ENCODE data around the gene VPS39. TPM values are rescaled to one million over a fixed set of nuclear protein-coding genes. Genes with fewer than 3 reads are reported as not detected.

VPS39 gene
- total RNA-seq, 1 donor from 2014 or later, result 22.6 TPM

DNA sequence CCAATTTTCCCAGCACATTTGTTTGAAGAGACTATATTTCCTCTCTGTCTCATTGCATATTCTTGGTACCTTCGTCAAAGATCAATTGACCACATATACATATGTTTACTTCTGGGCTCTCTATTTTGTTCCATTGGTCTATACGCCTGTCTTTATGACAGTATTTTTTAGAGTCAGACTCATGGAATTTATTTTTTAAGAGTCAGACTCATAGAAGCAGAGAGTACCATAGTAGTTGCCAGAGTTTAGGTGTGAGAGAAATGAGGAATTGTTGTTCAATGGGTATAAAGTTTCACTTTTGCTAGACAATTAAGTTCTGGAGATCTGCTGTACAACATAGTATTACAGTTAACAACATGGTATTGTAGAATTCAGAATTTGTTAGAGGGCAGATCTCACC is 78.7 kb downstream of the VPS39 start:
- no peak for DNase-seq (ENCODE audit: low read depth)
- FAIRE-seq, result no peak
- Histone ChIP-seq H3K36me3 (ENCODE audit: control insufficient read depth, insufficient read depth, low read length) (no peaks in the 10 kb centered on the region), H3K4me3 (ENCODE audit: low read depth, low read length) (no peak overlapping the region), H3K27me3 (ENCODE audit: control insufficient read depth, insufficient read depth, low read length) (peaks cover 6% of the 10 kb centered on the region)
- TF ChIP-seq, protein P1, sequence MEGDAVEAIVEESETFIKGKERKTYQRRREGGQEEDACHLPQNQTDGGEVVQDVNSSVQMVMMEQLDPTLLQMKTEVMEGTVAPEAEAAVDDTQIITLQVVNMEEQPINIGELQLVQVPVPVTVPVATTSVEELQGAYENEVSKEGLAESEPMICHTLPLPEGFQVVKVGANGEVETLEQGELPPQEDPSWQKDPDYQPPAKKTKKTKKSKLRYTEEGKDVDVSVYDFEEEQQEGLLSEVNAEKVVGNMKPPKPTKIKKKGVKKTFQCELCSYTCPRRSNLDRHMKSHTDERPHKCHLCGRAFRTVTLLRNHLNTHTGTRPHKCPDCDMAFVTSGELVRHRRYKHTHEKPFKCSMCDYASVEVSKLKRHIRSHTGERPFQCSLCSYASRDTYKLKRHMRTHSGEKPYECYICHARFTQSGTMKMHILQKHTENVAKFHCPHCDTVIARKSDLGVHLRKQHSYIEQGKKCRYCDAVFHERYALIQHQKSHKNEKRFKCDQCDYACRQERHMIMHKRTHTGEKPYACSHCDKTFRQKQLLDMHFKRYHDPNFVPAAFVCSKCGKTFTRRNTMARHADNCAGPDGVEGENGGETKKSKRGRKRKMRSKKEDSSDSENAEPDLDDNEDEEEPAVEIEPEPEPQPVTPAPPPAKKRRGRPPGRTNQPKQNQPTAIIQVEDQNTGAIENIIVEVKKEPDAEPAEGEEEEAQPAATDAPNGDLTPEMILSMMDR (IDR thresholded peaks at IDR 0.05; ENCODE audit: insufficient read depth, low read length, severe bottlenecking), result no peak

DNA sequence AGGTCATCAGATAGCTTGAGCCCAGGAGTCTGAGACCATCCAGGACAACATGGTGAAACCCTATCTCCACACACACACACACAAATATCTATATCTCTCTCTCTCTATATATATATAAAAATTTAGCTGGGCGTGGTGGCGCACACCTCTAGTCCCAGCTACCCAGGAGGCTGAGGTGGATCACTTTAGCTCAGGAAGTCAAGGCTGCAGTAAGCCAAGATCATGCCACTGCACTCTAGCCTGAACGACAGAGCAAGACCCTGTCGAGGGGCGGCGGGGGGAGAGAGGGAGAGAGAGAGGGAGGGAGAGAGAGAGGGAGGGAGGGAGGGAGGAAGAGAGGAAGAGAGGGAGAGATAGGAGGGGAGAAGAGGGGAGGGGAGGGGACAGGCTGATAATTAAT is 79.6 kb downstream of the VPS39 start:
- Histone ChIP-seq H3K36me3 (ENCODE audit: control insufficient read depth, insufficient read depth, low read length) (no peaks in the 10 kb centered on the region), H3K27me3 (ENCODE audit: control insufficient read depth, insufficient read depth, low read length) (peaks cover 6% of the 10 kb centered on the region), H3K4me3 (ENCODE audit: low read depth, low read length) (no peak overlapping the region)
- FAIRE-seq, result no peak
- no peak for DNase-seq (ENCODE audit: low read depth)
- TF ChIP-seq, protein P1 (IDR thresholded peaks at IDR 0.05; ENCODE audit: insufficient read depth, low read length, severe bottlenecking), result no peak

DNA sequence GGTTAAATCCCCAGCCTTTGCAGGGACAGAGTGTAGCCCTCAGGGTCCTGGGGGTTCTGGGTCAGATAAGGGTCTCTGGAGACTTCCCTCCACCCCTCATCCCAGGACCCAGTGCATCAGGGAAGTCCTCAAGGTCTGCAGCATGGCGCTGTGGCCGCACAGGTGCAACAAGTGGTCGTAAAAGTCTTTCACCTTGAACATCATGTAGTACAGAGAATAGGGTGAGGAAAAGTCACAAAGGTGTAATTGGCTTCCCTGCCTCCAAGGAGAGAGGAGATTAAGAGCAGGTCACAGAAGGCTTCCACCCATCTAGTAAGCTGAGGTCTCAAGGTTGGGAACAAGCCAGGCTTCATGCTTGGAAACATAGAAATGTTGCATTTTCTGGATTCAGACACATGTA is 84.6 kb downstream of the VPS39 start:
- DNase-seq (ENCODE audit: low read depth) (no peak), FAIRE-seq (no peak)
- H3K4me3 ChIP-seq (ENCODE audit: low read depth, low read length), result no peak overlapping the region
- H3K27me3 ChIP-seq (ENCODE audit: control insufficient read depth, insufficient read depth, low read length), result no peaks in the 10 kb centered on the region
- H3K36me3 ChIP-seq (ENCODE audit: control insufficient read depth, insufficient read depth, low read length), result no peaks in the 10 kb centered on the region
- TF ChIP-seq, protein P1 (IDR thresholded peaks at IDR 0.05; ENCODE audit: insufficient read depth, low read length, severe bottlenecking), result no peak

DNA sequence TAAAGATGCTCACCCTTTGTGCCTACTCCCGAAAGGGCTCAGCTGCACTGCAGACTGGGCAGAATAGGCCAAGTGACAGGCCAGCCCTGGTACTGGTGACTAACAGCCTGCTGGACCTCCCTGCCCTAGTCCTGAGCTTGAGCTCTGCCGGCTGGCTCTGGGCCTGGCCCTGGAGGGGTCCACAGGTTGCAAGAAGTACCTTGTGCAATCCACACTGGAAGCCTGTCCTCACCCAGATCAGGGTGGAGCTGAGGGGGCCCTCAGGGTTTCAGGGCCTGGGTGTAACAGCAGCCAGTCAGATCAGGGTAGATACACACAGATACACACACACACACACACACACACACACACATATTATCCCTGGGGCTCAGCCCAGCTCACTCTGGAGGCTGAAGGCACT is 86.4 kb downstream of the VPS39 start:
- Histone ChIP-seq H3K36me3 (ENCODE audit: control insufficient read depth, insufficient read depth, low read length) (no peaks in the 10 kb centered on the region), H3K4me3 (ENCODE audit: low read depth, low read length) (no peak overlapping the region), H3K27me3 (ENCODE audit: control insufficient read depth, insufficient read depth, low read length) (no peaks in the 10 kb centered on the region)
- DNase-seq (ENCODE audit: low read depth) (peak; percentile 26), FAIRE-seq (no peak)
- TF ChIP-seq, protein P1 (IDR thresholded peaks at IDR 0.05; ENCODE audit: insufficient read depth, low read length, severe bottlenecking), result no peak

DNA sequence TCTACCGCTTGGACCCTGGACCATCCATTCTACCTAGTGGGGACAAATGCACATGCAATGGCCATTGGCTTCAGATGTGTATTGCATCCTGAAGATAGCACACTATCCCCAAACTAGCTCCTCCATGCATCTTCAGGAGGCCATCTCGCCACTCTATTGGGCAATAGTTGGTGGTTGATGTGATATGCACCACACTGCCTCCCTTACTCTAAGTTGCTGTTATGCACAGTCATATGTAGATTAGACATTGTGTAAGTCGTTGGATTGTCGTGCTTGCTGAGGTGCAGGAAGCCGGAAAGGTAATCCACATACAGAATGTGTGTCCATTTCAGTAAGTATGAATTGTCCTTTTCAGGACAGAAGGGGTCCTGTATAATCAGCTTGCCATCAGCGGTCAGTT is 87.1 kb downstream of the VPS39 start:
- TF ChIP-seq, protein P1 (IDR thresholded peaks at IDR 0.05; ENCODE audit: insufficient read depth, low read length, severe bottlenecking), result no peak
- FAIRE-seq (no peak), DNase-seq (ENCODE audit: low read depth) (no peak)

DNA sequence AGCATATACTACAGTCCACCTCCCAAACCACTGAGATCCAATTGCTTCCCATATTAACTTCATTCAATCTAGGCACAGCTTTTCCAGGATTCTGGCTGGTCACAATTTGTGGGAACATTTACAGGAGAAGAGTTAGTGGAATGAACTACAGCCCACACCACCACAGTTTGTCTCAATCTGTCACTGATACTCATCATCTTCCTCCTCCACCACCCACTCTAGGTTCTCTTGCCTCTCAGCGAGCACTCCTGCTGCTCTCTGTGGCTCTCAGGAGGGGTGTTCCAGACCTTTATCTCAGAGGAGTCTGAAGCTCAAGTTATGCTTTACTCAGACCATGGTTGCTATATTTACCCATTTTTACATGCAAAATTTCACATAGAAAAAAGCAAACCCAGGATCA is 87.8 kb downstream of the VPS39 start:
- DNase-seq (ENCODE audit: low read depth) (no peak), FAIRE-seq (no peak)
- TF ChIP-seq, protein P1 (IDR thresholded peaks at IDR 0.05; ENCODE audit: insufficient read depth, low read length, severe bottlenecking), result no peak
- Histone ChIP-seq H3K27me3 (ENCODE audit: control insufficient read depth, insufficient read depth, low read length) (no peaks in the 10 kb centered on the region), H3K4me3 (ENCODE audit: low read depth, low read length) (no peak overlapping the region), H3K36me3 (ENCODE audit: control insufficient read depth, insufficient read depth, low read length) (no peaks in the 10 kb centered on the region)

More for the DNA sequence above, 87.1 kb downstream of the VPS39 start:
- H3K4me3 ChIP-seq (ENCODE audit: low read depth, low read length), result no peak overlapping the region
- no peaks in the 10 kb centered on the region for H3K27me3 ChIP-seq (ENCODE audit: control insufficient read depth, insufficient read depth, low read length)
- no peaks in the 10 kb centered on the region for H3K36me3 ChIP-seq (ENCODE audit: control insufficient read depth, insufficient read depth, low read length)
